Activated CD4-positive, CD25-positive, alpha-beta regulatory T cell treated with anti-CD3 and anti-CD28 coated beads, Interleukin-2, amount 50 U/mL, for 72 hours (primary cell): Measurements from ENCODE around the gene PRR20G.
"Not testable (repeated sequence)": the region's sequence is repeated elsewhere in the genome, so short reads cannot be mapped to it uniquely, and the experiment has no call there.

Experiments
- DNase-seq: peaks from one replicate; pipeline ENCODE4 v3.0.0; 2021

Gene PRR20G

GRCh38 chr3:127296959-127297358, 9.1 kb upstream of the PRR20G start:
- no peak for DNase-seq

- DNase-seq = no peak
Observed at GRCh38 chr3:127296166-127296565, 8.3 kb upstream of the PRR20G start.

- not testable (repeated sequence) for DNase-seq
Observed at GRCh38 chr3:127293650-127294049, 5.8 kb upstream of the PRR20G start.

- no peak for DNase-seq
Observed at GRCh38 chr3:127291611-127292010, 3.8 kb upstream of the PRR20G start.

- DNase-seq = no peak
Observed at GRCh38 chr3:127291114-127291513, 3.3 kb upstream of the PRR20G start.

- DNase-seq = no peak
Observed at GRCh38 chr3:127289706-127290575, 2.1 kb upstream of the PRR20G start.

GRCh38 chr3:127288921-127289705, 1.3 kb upstream of the PRR20G start:
- no peak for DNase-seq

- DNase-seq = no peak
Observed at GRCh38 chr3:127288343-127288742, 497 bp upstream of the PRR20G start.

- no peak for DNase-seq
Observed at GRCh38 chr3:127286571-127287140, 1.2 kb downstream of the PRR20G start.

- no peak for DNase-seq
Observed at GRCh38 chr3:127284258-127284657, 3.6 kb downstream of the PRR20G start.

GRCh38 chr3:127277561-127277960, 10.3 kb downstream of the PRR20G start:
- no peak for DNase-seq

GRCh38 chr3:127276995-127277394, 10.9 kb downstream of the PRR20G start:
- no peak for DNase-seq

GRCh38 chr3:127276396-127276795, 11.4 kb downstream of the PRR20G start:
- no peak for DNase-seq

GRCh38 chr3:127275287-127275781, 12.5 kb downstream of the PRR20G start:
- no peak for DNase-seq

GRCh38 chr3:127274200-127274760, 13.6 kb downstream of the PRR20G start:
- no peak for DNase-seq

- DNase-seq = no peak
Observed at GRCh38 chr3:127273206-127273605, 14.6 kb downstream of the PRR20G start.

GRCh38 chr3:127266186-127266585, 21.7 kb downstream of the PRR20G start:
- no peak for DNase-seq

- no peak for DNase-seq
Observed at GRCh38 chr3:127265581-127265981, 22.3 kb downstream of the PRR20G start.

GRCh38 chr3:127264794-127265514, 22.9 kb downstream of the PRR20G start:
- DNase-seq = no peak

GRCh38 chr3:127264292-127264691, 23.6 kb downstream of the PRR20G start:
- no peak for DNase-seq

GRCh38 chr3:127263586-127264231, 24.1 kb downstream of the PRR20G start:
- DNase-seq = no peak

- no peak for DNase-seq
Observed at GRCh38 chr3:127263037-127263436, 24.8 kb downstream of the PRR20G start.
